ENCODE results near the gene XBP1. TPM values are rescaled to one million over a fixed set of nuclear protein-coding genes. Genes with fewer than 3 reads are reported as not detected.
A peak's percentile ranks its signal among the peaks of the same experiment; 100 is the strongest.

XBP1 gene
- total and polyA plus RNA-seq, 12 donors: 31.2 to 393 (median 150) TPM

DNA sequence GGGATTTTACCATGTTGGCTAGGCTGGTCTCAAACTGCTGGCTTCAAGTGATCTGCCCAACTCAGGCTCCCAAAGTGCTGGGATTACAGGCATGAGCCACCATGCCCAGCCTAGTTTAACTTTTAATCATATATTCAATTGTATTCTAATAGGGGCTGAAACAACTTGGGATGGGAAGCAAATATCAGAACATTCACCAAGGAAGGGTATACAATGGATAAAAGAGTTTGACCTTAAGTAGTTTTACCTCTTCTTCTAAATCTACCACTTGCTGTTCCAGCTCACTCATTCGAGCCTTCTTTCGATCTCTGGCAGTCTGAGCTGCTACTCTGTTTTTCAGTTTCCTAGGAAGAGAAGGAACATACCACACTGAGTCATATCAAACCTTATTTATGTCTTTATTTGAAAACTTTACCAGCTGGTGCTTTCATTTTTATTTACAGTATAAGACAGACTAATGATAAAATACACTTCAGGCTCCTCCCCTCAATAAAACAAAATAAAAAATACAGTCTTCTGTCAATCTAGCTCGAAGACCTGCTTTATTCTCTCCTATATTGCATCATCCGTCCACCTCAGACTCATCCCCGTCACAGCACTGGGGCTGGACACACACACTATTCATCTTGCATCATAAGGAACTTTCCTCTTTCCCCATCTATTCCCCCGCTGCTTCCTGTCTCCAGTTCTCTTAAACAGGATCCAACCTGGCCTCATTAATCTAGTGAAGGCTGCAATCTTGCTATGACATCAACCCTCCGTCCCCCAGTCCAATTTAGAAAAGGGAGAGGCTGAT is 1.4 kb downstream of the XBP1 start:
- peaks cover 0 to 43% of the 10 kb centered on the region in 2 donors for H3K36me3 ChIP-seq (replicated peaks in 1 of 2)
- intact Hi-C loops (cut with DNase I): no loop called here
- H3K27me3 ChIP-seq: no peaks in the 10 kb centered on the region
- peak overlapping the region; percentile 96 to 100 (median 100) for H3K27ac ChIP-seq
- DNase-seq: peak; percentile 54 to 86 (median 77)
- peak overlapping the region; percentile 66 to 100 (median 80) for H3K4me3 ChIP-seq
- peak; percentile 70 to 74 for TF ChIP-seq POLR2A (IDR thresholded peaks at IDR 0.05)
- TF ChIP-seq CTCF (IDR thresholded peaks at IDR 0.05): no peak
- peaks cover 34 to 66% of the 10 kb centered on the region in 2 donors for H3K4me1 ChIP-seq (replicated peaks in 1 of 2)
- 1 to 2% (median 1%) methylated on average over 7 of the region's 7 CpGs for WGBS, 4 donors
- no peaks in the 10 kb centered on the region for H3K9me3 ChIP-seq (replicated peaks in 1 of 3)

DNA sequence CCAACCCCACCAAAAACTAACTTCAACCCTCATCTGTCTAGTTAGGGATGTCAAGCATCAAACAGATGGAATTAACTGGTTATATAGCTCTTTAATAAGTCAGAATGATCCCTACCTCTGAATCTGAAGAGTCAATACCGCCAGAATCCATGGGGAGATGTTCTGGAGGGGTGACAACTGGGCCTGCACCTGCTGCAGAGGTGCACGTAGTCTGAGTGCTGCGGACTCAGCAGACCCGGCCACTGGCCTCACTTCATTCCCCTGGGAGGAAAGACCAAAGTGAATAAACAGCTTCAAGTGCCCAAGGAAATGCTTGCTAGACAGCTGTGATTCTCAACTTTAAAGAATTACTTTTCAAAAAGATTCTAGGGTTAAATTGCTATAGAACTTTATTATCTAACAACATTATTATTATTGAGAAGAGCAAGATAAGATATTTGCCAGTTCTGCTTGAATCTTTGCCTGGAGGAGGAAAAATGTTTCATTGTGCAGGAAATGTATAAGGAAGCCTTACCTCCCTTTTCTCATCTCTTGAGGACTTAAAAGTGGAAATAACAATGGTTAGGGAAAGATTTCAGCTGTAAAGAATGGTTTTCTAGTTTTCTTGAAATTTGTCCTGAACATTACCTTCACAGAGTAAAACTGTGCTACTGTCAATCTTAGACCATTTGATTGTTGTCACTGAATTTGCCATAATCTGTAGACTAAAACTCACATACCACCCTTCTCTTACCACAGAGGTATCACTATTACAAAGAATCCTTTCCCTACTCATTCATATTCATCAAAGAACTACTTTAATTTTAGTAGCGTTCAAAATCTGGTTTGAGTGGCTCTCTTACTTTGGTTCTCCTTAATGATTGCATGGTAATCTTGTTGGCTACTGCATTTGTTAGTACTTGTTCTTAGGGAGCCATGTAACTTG is 4.2 kb downstream of the XBP1 start:
- Histone ChIP-seq H3K4me3 (no peak overlapping the region), H3K27ac (peak overlapping the region in 2 of 5 donors; percentile 6 to 23), H3K27me3 (no peaks in the 10 kb centered on the region), H3K36me3 (replicated peaks in 1 of 2) (peaks cover 0 to 53% of the 10 kb centered on the region in 2 donors), H3K4me1 (replicated peaks in 1 of 2) (peaks cover 22 to 51% of the 10 kb centered on the region in 2 donors), H3K9me3 (replicated peaks in 1 of 3) (no peaks in the 10 kb centered on the region)
- intact Hi-C loops (cut with DNase I): no loop called here
- no peak for TF ChIP-seq CTCF (IDR thresholded peaks at IDR 0.05)
- TF ChIP-seq POLR2A (IDR thresholded peaks at IDR 0.05): no peak
- 84 to 94% (median 87%) methylated on average over 5 of the region's 5 CpGs for WGBS, 4 donors
- peak in 1 of 7 donors; percentile 34 for DNase-seq

DNA sequence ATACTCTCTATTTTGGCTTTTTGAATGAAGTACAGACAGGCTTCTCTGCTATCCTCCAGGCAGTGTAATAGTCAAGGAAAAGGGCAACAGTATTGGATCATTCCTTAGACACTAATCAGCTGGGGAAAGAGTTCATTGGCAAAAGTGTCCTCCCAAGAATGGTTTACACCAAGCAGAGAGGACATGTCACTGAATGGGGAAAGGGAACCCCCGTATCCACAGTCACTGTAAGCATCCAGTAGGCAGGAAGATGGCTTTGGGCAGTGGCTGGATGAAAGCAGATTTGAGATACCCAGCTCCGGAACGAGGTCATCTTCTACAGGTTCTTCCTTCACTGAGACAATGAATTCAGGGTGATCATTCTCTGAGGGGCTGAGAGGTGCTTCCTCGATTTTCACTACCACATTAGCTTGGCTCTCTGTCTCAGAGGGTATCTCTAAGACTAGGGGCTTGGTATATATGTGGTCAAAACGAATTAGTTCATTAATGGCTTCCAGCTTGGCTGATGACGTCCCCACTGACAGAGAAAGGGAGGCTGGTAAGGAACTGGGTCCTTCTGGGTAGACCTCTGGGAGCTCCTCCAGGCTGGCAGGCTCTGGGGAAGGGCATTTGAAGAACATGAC is 5.2 kb downstream of the XBP1 start:
- H3K4me1 ChIP-seq (replicated peaks in 1 of 2): peaks cover 18 to 48% of the 10 kb centered on the region in 2 donors
- no peaks in the 10 kb centered on the region for H3K27me3 ChIP-seq
- intact Hi-C loops (cut with DNase I): no loop called here
- DNase-seq: peak in 1 of 7 donors; percentile 41
- peak overlapping the region in 2 of 5 donors; percentile 6 to 47 for H3K27ac ChIP-seq
- WGBS, 4 donors: 68 to 83% (median 81%) methylated on average over 6 of the region's 6 CpGs
- H3K4me3 ChIP-seq: no peak overlapping the region
- H3K9me3 ChIP-seq (replicated peaks in 1 of 3): no peaks in the 10 kb centered on the region
- H3K36me3 ChIP-seq (replicated peaks in 1 of 2): peaks cover 0 to 53% of the 10 kb centered on the region in 2 donors
- TF ChIP-seq POLR2A (IDR thresholded peaks at IDR 0.05): no peak
- no peak for TF ChIP-seq CTCF (IDR thresholded peaks at IDR 0.05)

Measured in adrenal gland (tissue), 12 donors.